NCI-H2029 treated with DMSO at 0.1 percent for 48 hours (cell line): Measurements from ENCODE around the gene GTF2H3.
"Not testable (repeated sequence)": the region's sequence is repeated elsewhere in the genome, so short reads cannot be mapped to it uniquely, and the experiment has no call there.

Experiments
- DNase-seq: peaks from one replicate; lab custom pipeline; 2025; lab: John Stamatoyannopoulos, UW

GTF2H3 gene

GRCh38 chr12:123633379-123634141, at the start of gene GTF2H3, which contains the start of gene EIF2B1:
Gene GTF2H3 (plus strand): TSS chr12:123633829. CDS start chr12:123633860, 31 bp downstream.
Gene EIF2B1 (minus strand): TSS chr12:123633686. CDS start chr12:123633557, 129 bp downstream.
- DNase-seq: peak; percentile 77

GRCh38 chr12:123591702-123592481, 41.7 kb upstream of the GTF2H3 start:
- no peak for DNase-seq

GRCh38 chr12:123595729-123596128, 37.9 kb upstream of the GTF2H3 start:
- DNase-seq: no peak

- no peak for DNase-seq
Observed at GRCh38 chr12:123597100-123597499, 36.5 kb upstream of the GTF2H3 start.

GRCh38 chr12:123598522-123598921, 35.1 kb upstream of the GTF2H3 start:
- no peak for DNase-seq

GRCh38 chr12:123599310-123599709, 34.3 kb upstream of the GTF2H3 start:
- no peak for DNase-seq

GRCh38 chr12:123599721-123600120, 33.9 kb upstream of the GTF2H3 start:
- no peak for DNase-seq

GRCh38 chr12:123601602-123602489, 31.8 kb upstream of the GTF2H3 start, which contains the start of gene DDX55:
Gene DDX55 (plus strand): TSS chr12:123602099. CDS start chr12:123602149, 50 bp downstream.
- peak; percentile 47 for DNase-seq

GRCh38 chr12:123602651-123603195, 30.9 kb upstream of the GTF2H3 start:
- no peak for DNase-seq

GRCh38 chr12:123603495-123603894, 30.1 kb upstream of the GTF2H3 start:
- DNase-seq: not testable (repeated sequence)

GRCh38 chr12:123607756-123608155, 25.9 kb upstream of the GTF2H3 start:
- no peak for DNase-seq

- no peak for DNase-seq
Observed at GRCh38 chr12:123608182-123608581, 25.4 kb upstream of the GTF2H3 start.

GRCh38 chr12:123614110-123614509, 19.5 kb upstream of the GTF2H3 start:
- no peak for DNase-seq

GRCh38 chr12:123614531-123614930, 19.1 kb upstream of the GTF2H3 start:
- DNase-seq: no peak

- DNase-seq: no peak
Observed at GRCh38 chr12:123617144-123617543, 16.5 kb upstream of the GTF2H3 start.

- no peak for DNase-seq
Observed at GRCh38 chr12:123617580-123617979, 16.0 kb upstream of the GTF2H3 start.

- no peak for DNase-seq
Observed at GRCh38 chr12:123621101-123621500, 12.5 kb upstream of the GTF2H3 start.

- no peak for DNase-seq
Observed at GRCh38 chr12:123621619-123622530, 11.8 kb upstream of the GTF2H3 start.

- DNase-seq: no peak
Observed at GRCh38 chr12:123634142-123634561, 523 bp downstream of the GTF2H3 start.

GRCh38 chr12:123643911-123644310, 10.3 kb downstream of the GTF2H3 start:
- DNase-seq: no peak

- no peak for DNase-seq
Observed at GRCh38 chr12:123645380-123645779, 11.8 kb downstream of the GTF2H3 start.
